Measurements from ENCODE around the gene SCYGR7.

SCYGR7 gene, protein sequence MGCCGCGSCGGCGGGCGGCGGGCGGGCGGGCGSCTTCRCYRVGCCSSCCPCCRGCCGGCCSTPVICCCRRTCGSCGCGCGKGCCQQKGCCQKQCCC
- total RNA-seq: 0 reads per million in 3 donors

DNA sequence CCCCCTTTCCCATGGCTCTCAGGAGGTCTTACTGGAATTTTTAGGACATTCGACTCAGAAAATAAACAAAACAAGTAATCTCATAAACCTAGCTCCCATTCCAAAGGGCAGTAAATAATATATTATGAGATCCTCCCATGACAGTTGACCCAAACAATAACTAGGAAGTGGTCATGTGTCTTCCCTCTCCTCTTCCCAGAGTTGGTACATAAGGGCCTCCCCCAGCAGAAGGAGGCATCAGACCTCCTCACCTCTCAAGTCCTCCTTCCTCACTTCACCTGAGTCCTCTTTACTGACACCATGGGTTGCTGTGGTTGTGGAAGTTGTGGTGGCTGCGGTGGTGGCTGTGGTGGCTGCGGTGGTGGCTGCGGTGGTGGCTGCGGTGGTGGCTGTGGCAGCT is at the start of gene SCYGR7:
SCYGR7 (plus strand) TSS at position 301 of the 400 bp plus-strand sequence; CDS start at position 301, 0 bp downstream.
- Histone ChIP-seq H3K27me3 (replicated peaks; ENCODE audit: control insufficient read depth, insufficient read depth, low read length, poor library complexity, severe bottlenecking) (peaks cover 5% of the 10 kb centered on the region), H3K36me3 (ENCODE audit: control insufficient read depth, insufficient read depth, low read length) (no peaks in the 10 kb centered on the region), H3K9me3 (ENCODE audit: control insufficient read depth, low read length) (no peaks in the 10 kb centered on the region), H3K4me1 (ENCODE audit: control insufficient read depth, insufficient read depth, low read length, poor library complexity, severe bottlenecking) (no peaks in the 10 kb centered on the region), H3K4me3 (ENCODE audit: insufficient read depth, low read depth, low read length, poor library complexity, severe bottlenecking) (no peak within 1 kb of the TSS), H3K27ac (ENCODE audit: insufficient read depth, low read length, poor library complexity, severe bottlenecking) (no peak within 1 kb of the TSS)
- DNase-seq: no peak

DNA sequence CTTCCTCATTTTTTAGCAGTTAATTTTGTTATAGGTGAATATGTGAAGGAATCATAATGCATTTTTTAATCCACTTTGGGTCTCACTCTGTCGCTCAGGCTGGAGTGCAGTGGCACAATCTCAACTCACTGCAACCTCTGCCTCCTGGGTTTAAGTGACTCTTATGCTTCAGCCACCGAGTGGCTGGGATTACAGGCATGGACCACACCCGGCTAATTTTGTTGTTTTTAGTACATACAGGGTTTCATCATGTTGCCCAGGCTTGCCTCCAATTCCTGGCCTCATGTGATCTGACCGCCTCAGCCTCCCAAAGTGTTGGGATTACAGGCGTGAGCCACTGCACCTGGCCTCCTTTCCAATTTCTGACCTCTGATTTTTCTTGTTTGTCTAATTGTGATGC is 43.9 kb upstream of the SCYGR7 start:
- Histone ChIP-seq H3K27me3 (replicated peaks; ENCODE audit: control insufficient read depth, insufficient read depth, low read length, poor library complexity, severe bottlenecking) (no peaks in the 10 kb centered on the region), H3K9me3 (ENCODE audit: control insufficient read depth, low read length) (no peaks in the 10 kb centered on the region), H3K27ac (ENCODE audit: insufficient read depth, low read length, poor library complexity, severe bottlenecking) (no peak overlapping the region), H3K4me1 (ENCODE audit: control insufficient read depth, insufficient read depth, low read length, poor library complexity, severe bottlenecking) (no peaks in the 10 kb centered on the region), H3K4me3 (ENCODE audit: insufficient read depth, low read depth, low read length, poor library complexity, severe bottlenecking) (no peak overlapping the region), H3K36me3 (ENCODE audit: control insufficient read depth, insufficient read depth, low read length) (no peaks in the 10 kb centered on the region)
- DNase-seq: no peak

DNA sequence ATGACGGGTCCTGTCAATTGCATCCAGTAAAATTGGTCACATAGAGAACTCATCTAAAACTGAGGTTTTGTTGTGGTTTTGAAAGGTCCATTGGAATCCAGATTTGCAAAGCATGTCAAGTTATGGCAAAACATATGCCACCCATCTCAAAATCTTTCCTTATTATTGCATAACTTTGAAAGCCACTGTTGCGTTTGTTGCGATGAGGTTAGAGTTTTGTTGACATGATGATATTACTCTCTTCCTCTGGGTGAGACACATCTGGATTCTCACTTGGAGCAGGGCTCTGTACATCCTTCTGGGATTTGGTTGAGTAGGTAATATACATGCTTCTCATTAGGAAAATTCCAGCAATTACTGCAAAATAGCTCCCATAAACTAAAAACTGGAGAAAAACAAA is 40.9 kb upstream of the SCYGR7 start:
- Histone ChIP-seq H3K27ac (ENCODE audit: insufficient read depth, low read length, poor library complexity, severe bottlenecking) (no peak overlapping the region), H3K9me3 (ENCODE audit: control insufficient read depth, low read length) (no peaks in the 10 kb centered on the region), H3K27me3 (replicated peaks; ENCODE audit: control insufficient read depth, insufficient read depth, low read length, poor library complexity, severe bottlenecking) (no peaks in the 10 kb centered on the region), H3K36me3 (ENCODE audit: control insufficient read depth, insufficient read depth, low read length) (no peaks in the 10 kb centered on the region), H3K4me1 (ENCODE audit: control insufficient read depth, insufficient read depth, low read length, poor library complexity, severe bottlenecking) (no peaks in the 10 kb centered on the region), H3K4me3 (ENCODE audit: insufficient read depth, low read depth, low read length, poor library complexity, severe bottlenecking) (no peak overlapping the region)
- DNase-seq: no peak

DNA sequence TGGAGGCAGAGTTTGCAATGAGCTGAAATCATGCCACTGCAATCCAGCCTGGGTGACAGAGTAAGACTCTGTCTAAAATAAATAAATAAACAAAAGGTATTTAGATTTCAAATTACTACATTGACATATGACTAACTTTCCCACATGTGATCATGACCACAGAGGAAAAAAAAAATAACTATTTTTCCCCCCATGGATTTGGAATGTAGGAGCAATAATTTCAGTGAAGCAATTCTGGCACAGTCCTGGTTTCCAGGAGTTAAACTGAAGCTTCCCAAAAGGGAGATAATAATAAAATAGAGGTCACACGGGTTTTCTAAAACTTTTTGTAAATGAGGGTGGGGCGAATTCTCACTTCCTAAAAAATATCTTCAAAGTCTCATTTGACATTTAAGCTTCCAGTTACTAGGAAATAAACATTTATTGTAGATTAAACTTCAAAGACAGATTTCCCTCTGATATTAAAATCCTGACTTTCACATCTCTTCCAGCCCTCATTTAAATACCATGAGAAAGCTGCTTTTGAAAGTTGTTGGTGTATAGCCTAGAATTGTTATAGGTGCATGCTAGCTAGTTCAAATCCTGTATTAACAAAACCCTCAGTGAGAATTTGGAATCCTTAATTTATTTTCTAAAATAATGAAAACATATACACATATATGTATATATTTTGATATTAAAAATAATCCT is 31.0 kb upstream of the SCYGR7 start:
- no peaks in the 10 kb centered on the region for H3K9me3 ChIP-seq (ENCODE audit: control insufficient read depth, low read length)
- H3K4me3 ChIP-seq (ENCODE audit: insufficient read depth, low read depth, low read length, poor library complexity, severe bottlenecking): no peak overlapping the region
- DNase-seq: no peak
- H3K4me1 ChIP-seq (ENCODE audit: control insufficient read depth, insufficient read depth, low read length, poor library complexity, severe bottlenecking): no peaks in the 10 kb centered on the region
- H3K27ac ChIP-seq (ENCODE audit: insufficient read depth, low read length, poor library complexity, severe bottlenecking): no peak overlapping the region
- H3K36me3 ChIP-seq (ENCODE audit: control insufficient read depth, insufficient read depth, low read length): no peaks in the 10 kb centered on the region
- H3K27me3 ChIP-seq (replicated peaks; ENCODE audit: control insufficient read depth, insufficient read depth, low read length, poor library complexity, severe bottlenecking): no peaks in the 10 kb centered on the region

DNA sequence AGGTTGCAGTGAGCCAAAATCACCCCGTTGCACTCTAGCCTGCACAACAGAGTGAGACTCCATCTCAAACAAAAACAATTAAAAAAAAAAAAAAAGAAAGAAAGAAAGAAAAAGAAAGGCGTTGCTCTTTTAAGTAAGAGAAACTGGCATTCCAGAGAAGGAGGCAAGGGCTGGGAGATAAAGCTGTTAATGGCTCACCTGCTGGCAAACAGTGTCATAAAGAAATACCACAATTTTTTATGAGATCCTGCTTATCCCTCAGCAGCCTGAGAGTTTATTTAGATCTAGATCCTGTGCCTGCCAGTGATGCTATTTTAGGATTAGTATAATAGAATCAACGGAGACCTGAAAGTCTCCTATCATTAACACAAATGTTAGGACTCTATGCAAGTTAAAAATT is 26.6 kb upstream of the SCYGR7 start:
- Histone ChIP-seq H3K9me3 (ENCODE audit: control insufficient read depth, low read length) (no peaks in the 10 kb centered on the region), H3K27ac (ENCODE audit: insufficient read depth, low read length, poor library complexity, severe bottlenecking) (no peak overlapping the region), H3K4me3 (ENCODE audit: insufficient read depth, low read depth, low read length, poor library complexity, severe bottlenecking) (no peak overlapping the region), H3K4me1 (ENCODE audit: control insufficient read depth, insufficient read depth, low read length, poor library complexity, severe bottlenecking) (no peaks in the 10 kb centered on the region), H3K27me3 (replicated peaks; ENCODE audit: control insufficient read depth, insufficient read depth, low read length, poor library complexity, severe bottlenecking) (no peaks in the 10 kb centered on the region), H3K36me3 (ENCODE audit: control insufficient read depth, insufficient read depth, low read length) (no peaks in the 10 kb centered on the region)
- DNase-seq: no peak

DNA sequence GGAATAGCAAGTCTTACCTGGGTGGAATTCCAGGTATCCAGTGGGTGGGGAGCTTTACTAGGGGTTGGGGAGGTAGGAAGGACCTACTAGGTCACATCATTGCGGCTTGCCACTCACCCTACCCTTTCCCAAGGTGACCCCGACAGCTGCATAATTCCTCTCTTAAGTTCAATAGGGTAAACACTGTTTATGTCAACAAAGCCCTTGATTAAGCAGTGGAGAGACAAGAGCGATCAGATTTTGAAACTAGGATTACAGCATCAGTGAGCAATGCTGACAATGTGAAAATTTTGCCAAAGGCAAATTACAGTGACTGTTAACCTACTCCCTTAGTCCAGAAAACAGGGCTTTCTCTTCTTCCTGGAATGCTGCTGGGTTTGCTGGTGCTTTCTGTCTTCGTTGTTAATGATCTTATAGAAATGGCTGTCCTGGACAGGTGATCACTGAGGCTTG is 24.8 kb upstream of the SCYGR7 start:
- Histone ChIP-seq H3K27ac (ENCODE audit: insufficient read depth, low read length, poor library complexity, severe bottlenecking) (no peak overlapping the region), H3K36me3 (ENCODE audit: control insufficient read depth, insufficient read depth, low read length) (no peaks in the 10 kb centered on the region), H3K9me3 (ENCODE audit: control insufficient read depth, low read length) (no peaks in the 10 kb centered on the region), H3K4me1 (ENCODE audit: control insufficient read depth, insufficient read depth, low read length, poor library complexity, severe bottlenecking) (no peaks in the 10 kb centered on the region), H3K27me3 (replicated peaks; ENCODE audit: control insufficient read depth, insufficient read depth, low read length, poor library complexity, severe bottlenecking) (no peaks in the 10 kb centered on the region), H3K4me3 (ENCODE audit: insufficient read depth, low read depth, low read length, poor library complexity, severe bottlenecking) (no peak overlapping the region)
- no peak for DNase-seq

DNA sequence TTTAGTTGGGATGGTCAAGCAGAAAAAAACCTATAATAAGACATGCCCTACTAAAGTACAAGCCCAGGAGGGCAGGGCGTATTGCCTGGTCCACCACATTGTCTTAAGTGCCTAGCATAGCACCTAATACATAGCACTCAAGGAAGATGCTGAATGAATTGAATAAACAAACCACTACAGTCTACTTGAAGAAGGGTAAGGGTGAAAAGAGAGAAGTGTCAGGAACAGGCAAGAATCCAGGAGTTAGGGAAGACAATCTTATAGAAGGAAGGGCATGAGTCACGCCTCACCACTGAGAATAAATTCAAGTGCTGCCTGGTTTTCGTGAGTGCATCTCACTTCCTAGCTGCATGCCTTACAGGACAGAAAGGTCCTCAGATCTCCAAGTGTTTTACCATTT is 24.2 kb upstream of the SCYGR7 start:
- Histone ChIP-seq H3K36me3 (ENCODE audit: control insufficient read depth, insufficient read depth, low read length) (no peaks in the 10 kb centered on the region), H3K27ac (ENCODE audit: insufficient read depth, low read length, poor library complexity, severe bottlenecking) (no peak overlapping the region), H3K9me3 (ENCODE audit: control insufficient read depth, low read length) (no peaks in the 10 kb centered on the region), H3K27me3 (replicated peaks; ENCODE audit: control insufficient read depth, insufficient read depth, low read length, poor library complexity, severe bottlenecking) (no peaks in the 10 kb centered on the region), H3K4me1 (ENCODE audit: control insufficient read depth, insufficient read depth, low read length, poor library complexity, severe bottlenecking) (no peaks in the 10 kb centered on the region), H3K4me3 (ENCODE audit: insufficient read depth, low read depth, low read length, poor library complexity, severe bottlenecking) (no peak overlapping the region)
- DNase-seq: no peak

DNA sequence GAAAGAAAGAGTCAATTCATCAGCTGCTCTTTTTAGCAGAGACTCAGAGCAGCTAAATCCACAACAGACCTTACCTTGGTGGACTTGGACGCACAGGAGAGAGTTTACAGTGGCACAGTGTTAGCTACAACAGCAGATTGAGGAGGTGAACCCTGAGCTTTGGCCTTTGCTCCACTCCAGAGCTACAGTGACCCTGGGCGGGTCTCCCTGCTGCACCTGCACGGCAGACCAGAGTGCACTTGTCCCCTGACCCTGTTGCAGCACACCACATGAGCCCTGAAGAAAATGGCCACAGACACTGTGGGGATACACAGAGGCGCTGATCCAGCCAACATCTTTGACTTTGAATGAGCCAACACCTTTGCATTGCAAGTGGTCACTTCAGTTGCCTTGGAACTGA is 21.3 kb upstream of the SCYGR7 start:
- DNase-seq: no peak
- Histone ChIP-seq H3K36me3 (ENCODE audit: control insufficient read depth, insufficient read depth, low read length) (no peaks in the 10 kb centered on the region), H3K27ac (ENCODE audit: insufficient read depth, low read length, poor library complexity, severe bottlenecking) (no peak overlapping the region), H3K4me3 (ENCODE audit: insufficient read depth, low read depth, low read length, poor library complexity, severe bottlenecking) (no peak overlapping the region), H3K9me3 (ENCODE audit: control insufficient read depth, low read length) (no peaks in the 10 kb centered on the region), H3K4me1 (ENCODE audit: control insufficient read depth, insufficient read depth, low read length, poor library complexity, severe bottlenecking) (no peaks in the 10 kb centered on the region), H3K27me3 (replicated peaks; ENCODE audit: control insufficient read depth, insufficient read depth, low read length, poor library complexity, severe bottlenecking) (no peaks in the 10 kb centered on the region)

DNA sequence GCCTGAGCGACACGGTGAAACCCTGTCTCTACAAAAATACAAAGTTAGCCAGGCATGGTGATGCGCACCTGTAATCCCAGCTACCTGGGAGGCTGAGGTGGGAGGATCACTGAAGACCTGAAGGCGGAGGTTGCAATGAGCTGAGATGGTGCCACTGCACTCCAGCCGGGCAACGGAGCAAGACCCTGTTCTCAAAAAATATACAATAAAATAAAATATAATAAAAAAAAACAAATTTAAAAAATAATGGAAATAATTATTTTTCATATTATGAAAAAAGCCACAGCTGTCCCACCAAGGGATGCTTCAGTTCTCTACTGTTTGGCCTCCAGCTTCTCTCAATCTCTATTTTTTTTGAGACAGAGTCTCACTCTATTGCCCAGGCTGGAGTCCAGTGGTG is 20.7 kb upstream of the SCYGR7 start:
- H3K9me3 ChIP-seq (ENCODE audit: control insufficient read depth, low read length): no peaks in the 10 kb centered on the region
- H3K4me3 ChIP-seq (ENCODE audit: insufficient read depth, low read depth, low read length, poor library complexity, severe bottlenecking): no peak overlapping the region
- no peaks in the 10 kb centered on the region for H3K4me1 ChIP-seq (ENCODE audit: control insufficient read depth, insufficient read depth, low read length, poor library complexity, severe bottlenecking)
- no peak for DNase-seq
- H3K27me3 ChIP-seq (replicated peaks; ENCODE audit: control insufficient read depth, insufficient read depth, low read length, poor library complexity, severe bottlenecking): no peaks in the 10 kb centered on the region
- H3K27ac ChIP-seq (ENCODE audit: insufficient read depth, low read length, poor library complexity, severe bottlenecking): no peak overlapping the region
- H3K36me3 ChIP-seq (ENCODE audit: control insufficient read depth, insufficient read depth, low read length): no peaks in the 10 kb centered on the region

DNA sequence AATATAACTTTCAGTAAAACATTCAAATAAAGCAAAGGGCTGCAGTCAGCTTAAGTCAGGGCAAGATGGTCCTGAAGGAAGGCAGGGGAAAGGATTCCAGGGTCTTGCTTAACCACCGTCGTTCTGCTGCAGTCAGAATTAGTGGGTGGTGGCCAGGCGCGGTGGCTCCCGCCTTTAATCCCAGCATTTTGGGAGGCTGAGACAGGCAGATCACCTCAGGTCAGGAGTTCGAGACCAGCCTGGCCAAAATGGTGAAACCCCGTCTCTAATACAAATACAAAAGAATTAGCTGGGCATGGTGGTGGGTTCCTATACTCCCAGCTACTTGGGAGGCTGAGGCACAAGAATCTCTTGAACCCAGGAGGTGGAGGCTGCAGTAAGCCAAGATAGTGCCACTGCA is 17.1 kb upstream of the SCYGR7 start:
- Histone ChIP-seq H3K36me3 (ENCODE audit: control insufficient read depth, insufficient read depth, low read length) (no peaks in the 10 kb centered on the region), H3K27ac (ENCODE audit: insufficient read depth, low read length, poor library complexity, severe bottlenecking) (no peak overlapping the region), H3K27me3 (replicated peaks; ENCODE audit: control insufficient read depth, insufficient read depth, low read length, poor library complexity, severe bottlenecking) (no peaks in the 10 kb centered on the region), H3K4me1 (ENCODE audit: control insufficient read depth, insufficient read depth, low read length, poor library complexity, severe bottlenecking) (no peaks in the 10 kb centered on the region), H3K9me3 (ENCODE audit: control insufficient read depth, low read length) (no peaks in the 10 kb centered on the region), H3K4me3 (ENCODE audit: insufficient read depth, low read depth, low read length, poor library complexity, severe bottlenecking) (no peak overlapping the region)
- no peak for DNase-seq

Measured in effector memory CD4-positive, alpha-beta T cell (primary cell).